GM12801 (cell line): ENCODE data around the gene LEUTX.

Source experiments
- TF ChIP-seq, protein P1 (sequence below): IDR thresholded peaks from one replicate; pipeline ENCODE4 v1.5.1; 2011; ENCODE audit warnings: control low read depth; ENCODE audit not compliant: insufficient read length; ENCODE audit errors: extremely low read depth

Gene LEUTX

GRCh38 chr19:39830847-39831246, 52.2 kb downstream of the LEUTX start:
- TF ChIP-seq, protein P1, sequence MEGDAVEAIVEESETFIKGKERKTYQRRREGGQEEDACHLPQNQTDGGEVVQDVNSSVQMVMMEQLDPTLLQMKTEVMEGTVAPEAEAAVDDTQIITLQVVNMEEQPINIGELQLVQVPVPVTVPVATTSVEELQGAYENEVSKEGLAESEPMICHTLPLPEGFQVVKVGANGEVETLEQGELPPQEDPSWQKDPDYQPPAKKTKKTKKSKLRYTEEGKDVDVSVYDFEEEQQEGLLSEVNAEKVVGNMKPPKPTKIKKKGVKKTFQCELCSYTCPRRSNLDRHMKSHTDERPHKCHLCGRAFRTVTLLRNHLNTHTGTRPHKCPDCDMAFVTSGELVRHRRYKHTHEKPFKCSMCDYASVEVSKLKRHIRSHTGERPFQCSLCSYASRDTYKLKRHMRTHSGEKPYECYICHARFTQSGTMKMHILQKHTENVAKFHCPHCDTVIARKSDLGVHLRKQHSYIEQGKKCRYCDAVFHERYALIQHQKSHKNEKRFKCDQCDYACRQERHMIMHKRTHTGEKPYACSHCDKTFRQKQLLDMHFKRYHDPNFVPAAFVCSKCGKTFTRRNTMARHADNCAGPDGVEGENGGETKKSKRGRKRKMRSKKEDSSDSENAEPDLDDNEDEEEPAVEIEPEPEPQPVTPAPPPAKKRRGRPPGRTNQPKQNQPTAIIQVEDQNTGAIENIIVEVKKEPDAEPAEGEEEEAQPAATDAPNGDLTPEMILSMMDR: no peak

DNA sequence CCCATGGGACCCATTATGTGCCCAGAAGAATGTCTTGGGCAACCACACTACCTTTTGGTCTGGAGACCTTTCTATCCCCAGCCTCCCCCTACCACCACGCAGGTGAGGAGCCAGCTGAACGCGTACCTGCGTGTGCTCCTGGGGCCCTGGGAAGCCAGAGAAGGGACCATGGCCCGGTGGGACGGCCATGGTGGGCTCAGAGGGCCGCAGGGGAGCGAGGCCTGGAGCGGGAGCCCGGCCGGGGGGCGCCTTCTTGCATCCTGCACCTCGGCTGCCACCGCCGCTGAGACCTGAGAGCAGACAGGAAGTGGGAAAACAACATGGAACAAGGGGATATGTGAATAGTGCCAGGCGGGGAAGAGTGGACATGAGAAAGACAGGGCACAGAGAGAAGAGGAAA, 53.0 kb downstream of the LEUTX start:
- TF ChIP-seq, protein P1: no peak

DNA sequence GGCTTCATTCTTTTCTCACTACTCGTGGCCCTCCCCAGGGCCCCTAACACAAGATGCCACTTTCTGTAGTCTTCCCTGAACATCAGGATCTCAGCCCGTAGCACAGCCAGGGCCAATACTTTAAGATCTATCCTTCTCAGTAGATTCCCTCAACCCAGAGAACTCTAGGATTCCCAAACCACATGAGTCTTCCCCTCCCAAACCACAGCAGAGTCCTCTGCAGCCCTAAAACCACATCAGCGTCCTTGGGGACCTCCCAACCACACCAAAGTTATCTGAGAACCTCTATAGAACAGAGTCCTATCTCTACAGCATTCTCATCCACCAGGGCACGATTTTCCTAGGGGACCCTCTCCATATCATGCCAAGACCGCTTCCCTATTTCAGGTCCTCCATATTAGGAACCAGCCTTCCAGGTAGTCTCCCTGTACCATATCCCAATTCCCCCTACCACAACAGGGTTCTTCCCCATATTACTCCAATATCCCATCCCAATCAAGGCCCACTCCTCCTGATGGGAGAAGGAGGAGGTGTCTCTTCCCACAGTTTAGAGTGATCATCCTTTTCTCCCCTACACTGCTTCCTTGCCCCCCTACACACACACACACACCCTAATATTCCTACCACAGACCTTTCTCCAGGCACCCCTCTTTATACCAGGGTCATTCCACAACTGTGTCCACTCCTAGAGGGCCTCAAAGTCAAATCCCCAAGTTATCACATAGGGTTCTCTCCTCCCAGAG, 53.9 kb downstream of the LEUTX start:
- TF ChIP-seq, protein P1: no peak

GRCh38 chr19:39833160-39833463, 54.5 kb downstream of the LEUTX start:
- TF ChIP-seq, protein P1: no peak

DNA sequence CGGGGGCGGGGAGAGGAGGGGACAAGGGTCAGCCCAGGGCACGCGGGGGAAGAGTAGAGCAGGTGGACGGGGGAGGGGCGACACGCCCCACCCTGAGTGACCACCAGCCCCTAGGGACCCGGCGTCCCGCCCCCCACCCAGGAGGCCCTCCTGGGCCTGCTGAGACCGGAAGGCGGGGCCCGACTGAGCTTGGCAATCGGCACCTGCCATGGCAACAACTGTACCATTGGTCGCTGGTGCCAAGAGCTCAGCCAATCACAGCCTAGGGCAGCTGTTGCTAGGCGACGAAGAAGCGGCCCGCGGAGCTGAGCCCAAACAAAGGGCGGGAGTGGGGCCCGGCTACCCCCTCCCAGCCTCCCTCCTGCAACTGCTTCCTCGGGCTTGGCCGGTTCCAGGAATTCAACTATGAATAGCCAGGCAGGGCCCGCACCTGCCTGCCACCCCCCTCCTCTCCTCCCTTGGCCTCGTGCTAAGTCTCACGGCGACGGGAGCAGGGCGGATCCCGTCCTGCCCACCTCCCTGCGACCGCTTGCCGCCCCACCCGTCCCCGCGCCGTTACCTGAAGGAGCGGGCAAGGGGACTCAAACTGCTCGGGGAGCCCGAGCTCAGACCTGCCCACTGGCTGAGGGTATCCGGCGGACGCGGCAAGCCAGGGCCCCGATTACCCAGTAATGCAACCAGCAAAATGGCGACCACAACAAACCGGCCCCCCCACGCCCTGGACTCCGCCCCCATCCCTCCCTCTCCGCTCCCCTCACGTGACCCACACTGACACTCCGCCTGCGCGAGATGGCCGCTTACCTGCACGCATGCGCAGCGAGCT, 55.0 kb downstream of the LEUTX start, which contains the start of gene DYRK1B:
Gene DYRK1B (minus strand): TSS at position 699 of the 823 bp plus-strand sequence. CDS start 2,295 bp downstream, outside the sequence.
- TF ChIP-seq, protein P1: no peak

GRCh38 chr19:39834287-39834841, 55.7 kb downstream of the LEUTX start:
- TF ChIP-seq, protein P1: no peak
